Measurements from ENCODE around the gene PTPN14. TPM values are rescaled to one million over a fixed set of nuclear protein-coding genes. Genes with fewer than 3 reads are reported as not detected.

PTPN14 gene
- total and polyA plus RNA-seq, 11 donors: 8.7 to 52.0 (median 33.5) TPM

DNA sequence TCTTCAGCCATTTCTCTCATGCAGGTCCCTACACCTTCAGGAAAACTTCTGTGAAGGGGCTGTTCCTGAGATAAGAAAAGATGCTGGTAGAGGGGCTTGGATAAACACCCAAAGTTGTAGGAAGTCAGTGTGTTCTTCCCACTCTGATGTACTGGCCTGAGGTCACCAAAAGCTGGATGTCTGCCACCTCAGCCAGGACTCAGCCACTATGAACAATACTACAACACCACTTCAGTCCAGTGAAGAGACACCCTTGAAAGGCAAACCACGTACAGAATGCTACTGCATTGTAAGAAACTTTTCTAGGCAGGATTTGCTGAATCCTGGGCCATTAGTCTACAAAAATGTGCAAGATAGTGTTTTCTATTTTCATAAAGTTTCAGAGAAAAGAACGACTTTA lies 2.4 kb downstream of the PTPN14 start:
- Histone ChIP-seq H3K4me1 (peaks cover 0 to 62% (median 38%) of the 10 kb centered on the region in 12 donors), H3K27ac (peak overlapping the region in 7 of 12 donors; percentile 27 to 99 (median 98)), H3K27me3 (peaks cover 0 to 20% (median 0%) of the 10 kb centered on the region in 9 donors), H3K9me3 (no peaks in the 10 kb centered on the region), H3K4me3 (peak overlapping the region in 9 of 12 donors; percentile 74 to 94 (median 91)), H3K36me3 (no peaks in the 10 kb centered on the region)
- peak; percentile 28 to 48 (median 36) for ATAC-seq
- 32 to 37% (median 35%) methylated on average over 2 of the region's 2 CpGs for WGBS, 4 donors
- DNase-seq: peak in 4 of 5 donors; percentile 69 to 80 (median 72)
- intact Hi-C loops (cut with DNase I): loop anchor here in 3 of 10 donors (5.0 to 10.0 kb wide), 3 partner anchors 54 to 267 kb away; partner anchors contain the start of gene SMYD2 (in 1 of the 3)
- no peak for TF ChIP-seq POLR2A (IDR thresholded peaks at IDR 0.05)
- TF ChIP-seq, protein P1, sequence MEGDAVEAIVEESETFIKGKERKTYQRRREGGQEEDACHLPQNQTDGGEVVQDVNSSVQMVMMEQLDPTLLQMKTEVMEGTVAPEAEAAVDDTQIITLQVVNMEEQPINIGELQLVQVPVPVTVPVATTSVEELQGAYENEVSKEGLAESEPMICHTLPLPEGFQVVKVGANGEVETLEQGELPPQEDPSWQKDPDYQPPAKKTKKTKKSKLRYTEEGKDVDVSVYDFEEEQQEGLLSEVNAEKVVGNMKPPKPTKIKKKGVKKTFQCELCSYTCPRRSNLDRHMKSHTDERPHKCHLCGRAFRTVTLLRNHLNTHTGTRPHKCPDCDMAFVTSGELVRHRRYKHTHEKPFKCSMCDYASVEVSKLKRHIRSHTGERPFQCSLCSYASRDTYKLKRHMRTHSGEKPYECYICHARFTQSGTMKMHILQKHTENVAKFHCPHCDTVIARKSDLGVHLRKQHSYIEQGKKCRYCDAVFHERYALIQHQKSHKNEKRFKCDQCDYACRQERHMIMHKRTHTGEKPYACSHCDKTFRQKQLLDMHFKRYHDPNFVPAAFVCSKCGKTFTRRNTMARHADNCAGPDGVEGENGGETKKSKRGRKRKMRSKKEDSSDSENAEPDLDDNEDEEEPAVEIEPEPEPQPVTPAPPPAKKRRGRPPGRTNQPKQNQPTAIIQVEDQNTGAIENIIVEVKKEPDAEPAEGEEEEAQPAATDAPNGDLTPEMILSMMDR (IDR thresholded peaks at IDR 0.05): no peak

DNA sequence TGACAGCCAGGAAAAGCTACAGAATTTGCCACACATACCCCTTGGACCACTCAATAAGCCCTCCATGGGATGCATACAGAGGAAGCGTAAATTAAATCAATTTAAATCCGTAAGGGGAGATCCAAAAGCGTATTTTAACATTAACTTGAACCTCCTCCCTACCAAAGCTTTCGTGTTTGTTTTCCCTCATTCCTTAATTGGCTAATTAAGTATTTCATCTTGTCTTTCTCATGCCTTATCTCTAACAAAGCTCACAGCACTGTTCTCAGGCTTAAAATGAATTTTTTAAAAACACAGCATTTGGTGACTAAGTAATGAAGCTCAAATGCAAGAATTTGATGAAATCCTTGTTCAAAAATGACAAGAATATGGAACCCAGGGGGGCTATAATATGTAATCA lies 3.1 kb downstream of the PTPN14 start:
- Histone ChIP-seq H3K27ac (peak overlapping the region in 3 of 12 donors; percentile 98 to 99 (median 98)), H3K36me3 (no peaks in the 10 kb centered on the region), H3K27me3 (peaks cover 0 to 20% (median 0%) of the 10 kb centered on the region in 9 donors), H3K9me3 (no peaks in the 10 kb centered on the region), H3K4me1 (peaks cover 0 to 62% (median 38%) of the 10 kb centered on the region in 12 donors), H3K4me3 (no peak overlapping the region)
- 93 to 98% (median 95%) methylated on average over 4 of the region's 4 CpGs for WGBS, 4 donors
- ATAC-seq: no peak
- TF ChIP-seq, protein P1 (IDR thresholded peaks at IDR 0.05): no peak
- no peak for TF ChIP-seq POLR2A (IDR thresholded peaks at IDR 0.05)
- no peak for DNase-seq
- intact Hi-C loops (cut with DNase I): loop anchor here in 3 of 10 donors (5.0 to 10.0 kb wide), 3 partner anchors 53 to 266 kb away; partner anchors contain the start of gene SMYD2 (in 1 of the 3)

DNA sequence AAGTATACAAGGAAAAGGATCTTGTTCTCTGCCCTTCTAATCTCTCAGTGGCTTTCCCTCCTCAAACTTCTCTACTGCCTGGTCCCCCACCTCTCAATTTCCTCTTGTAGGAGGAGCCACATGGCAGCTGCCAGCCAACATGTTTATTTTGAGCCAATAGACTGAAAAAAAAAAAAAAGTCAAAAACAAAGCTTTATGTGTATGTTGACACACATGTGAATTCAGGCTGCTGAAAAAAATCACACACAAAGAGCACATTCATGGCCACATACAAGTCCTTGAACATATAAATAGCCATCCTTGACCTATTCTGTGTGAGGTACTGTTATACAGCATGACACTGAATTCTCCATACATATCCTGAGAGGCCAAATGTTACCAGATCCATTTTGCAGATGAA lies 3.7 kb downstream of the PTPN14 start:
- H3K4me1 ChIP-seq: peaks cover 0 to 63% (median 41%) of the 10 kb centered on the region in 12 donors

More for the DNA sequence above, 3.7 kb downstream of the PTPN14 start:
- intact Hi-C loops (cut with DNase I): loop anchor here in 3 of 10 donors (5.0 to 10.0 kb wide), 3 partner anchors 53 to 265 kb away; partner anchors contain the start of gene SMYD2 (in 1 of the 3)
- TF ChIP-seq, protein P1 (IDR thresholded peaks at IDR 0.05): no peak
- Histone ChIP-seq H3K27ac (peak overlapping the region in 3 of 12 donors; percentile 1 to 39 (median 10)), H3K27me3 (peaks cover 0 to 20% (median 0%) of the 10 kb centered on the region in 9 donors), H3K36me3 (no peaks in the 10 kb centered on the region), H3K4me3 (no peak overlapping the region), H3K9me3 (no peaks in the 10 kb centered on the region)
- no peak for ATAC-seq
- no peak for DNase-seq
